Adrenal gland (tissue), 5 donors: ENCODE data around the gene MICALL1.

Experiments used
- CTCF ChIP-seq, 6 experiments: fragments of 450-650 bp in 4 of 6; fragments of 200-600 bp in 2 of 6; sonication (generic) in 1 of 6; IDR thresholded peaks; 1 replicate in 5 of 6; 2 replicates in 1 of 6; pipeline versions ENCODE4 v1.5.1 to v1.8.0; 2016 to 2021; ENCODE audit warnings: antibody characterized with exemption in 6 of 6, mild to moderate bottlenecking in 2 of 6, moderate library complexity in 1 of 6
- POLR2A ChIP-seq, 2 donors: fragments of 450-650 bp; IDR thresholded peaks; one replicate each; pipeline ENCODE4 v1.6.1; 2017; ENCODE audit warnings: antibody characterized with exemption in 2 of 2, mild to moderate bottlenecking in 2 of 2, moderate library complexity in 1 of 2
- donor health status: DM: no; HTN: no; CAD: no.

DNA sequence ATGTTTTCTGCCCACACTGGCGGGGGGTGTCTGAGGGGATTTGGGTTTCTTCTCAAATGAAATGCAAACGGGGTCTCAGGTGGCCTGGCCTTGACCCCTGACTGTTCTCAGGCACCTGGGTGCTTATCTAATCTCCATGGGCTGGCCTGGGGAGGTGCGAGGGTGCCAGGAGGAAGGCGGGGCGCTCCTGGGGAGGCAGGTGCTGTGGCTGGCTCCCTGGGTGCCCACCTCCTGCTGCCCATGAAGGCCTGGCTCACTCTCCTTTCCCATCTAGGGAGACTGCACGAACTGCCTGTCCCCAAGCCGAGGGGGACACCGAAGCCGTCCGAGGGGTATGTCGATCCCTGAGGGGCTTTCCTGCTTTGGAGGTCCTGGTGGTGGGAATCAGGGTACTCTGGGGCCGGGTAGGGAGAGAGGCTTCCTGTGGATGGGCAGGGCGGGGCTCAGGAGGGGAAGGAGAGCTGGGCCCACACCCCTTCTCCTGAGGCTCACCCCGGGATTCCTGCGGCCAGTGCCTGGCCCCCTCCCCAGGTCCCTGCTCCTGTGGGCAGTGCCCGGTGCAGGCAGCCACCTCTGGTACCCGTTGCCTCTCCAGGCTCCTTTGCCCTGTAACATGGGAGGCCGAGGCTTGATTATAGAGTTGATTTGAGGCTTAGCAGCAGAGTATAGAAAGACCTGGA, 18.4 kb downstream of the MICALL1 start:
- TF ChIP-seq CTCF (IDR thresholded peaks at IDR 0.05) (no peak), POLR2A (IDR thresholded peaks at IDR 0.05) (no peak)
